Left forelimb (tissue), 1 donor: ENCODE data around the gene MRPS34.

ENCODE experiments used
- DNase-seq: peaks from one replicate; pipeline ENCODE4 v3.0.0-alpha.2; 2018; ENCODE audit warnings: low spot score

The MRPS34 gene

GRCh38 chr16:1769402-1770300, 3.3 kb downstream of the MRPS34 start:
- no peak for DNase-seq

DNA sequence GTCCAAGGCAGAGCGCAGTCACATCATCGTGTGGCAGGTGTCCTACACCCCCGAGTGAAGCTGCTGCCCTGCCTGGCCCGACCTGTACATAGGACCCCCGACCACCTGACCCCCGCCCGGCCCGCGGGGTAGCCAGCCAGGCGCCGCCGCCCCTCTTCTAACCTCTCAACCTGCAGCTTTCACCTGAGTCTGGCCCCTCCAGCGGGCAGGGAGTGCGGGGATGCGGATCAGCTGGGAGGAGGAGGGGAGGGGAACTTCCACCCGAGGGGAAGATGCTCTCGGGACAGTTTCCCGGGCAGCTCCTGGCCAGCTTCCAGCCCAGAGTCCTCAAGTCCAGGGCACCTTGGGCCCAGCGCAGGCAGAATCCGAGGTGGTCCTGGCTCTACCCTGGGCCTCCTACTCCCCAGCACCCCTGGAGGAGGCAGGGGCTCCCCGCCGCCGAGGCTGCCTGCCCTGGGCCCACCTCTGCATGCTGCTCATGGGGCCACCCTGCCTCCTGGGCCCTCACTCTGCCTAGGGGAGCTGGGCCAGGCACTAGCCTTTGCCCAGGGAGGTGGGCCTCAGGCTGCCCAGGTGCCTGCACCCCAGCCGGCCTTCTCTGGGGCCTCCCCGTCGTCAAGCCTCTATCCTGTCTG, 4.0 kb downstream of the MRPS34 start:
- DNase-seq, result no peak

DNA sequence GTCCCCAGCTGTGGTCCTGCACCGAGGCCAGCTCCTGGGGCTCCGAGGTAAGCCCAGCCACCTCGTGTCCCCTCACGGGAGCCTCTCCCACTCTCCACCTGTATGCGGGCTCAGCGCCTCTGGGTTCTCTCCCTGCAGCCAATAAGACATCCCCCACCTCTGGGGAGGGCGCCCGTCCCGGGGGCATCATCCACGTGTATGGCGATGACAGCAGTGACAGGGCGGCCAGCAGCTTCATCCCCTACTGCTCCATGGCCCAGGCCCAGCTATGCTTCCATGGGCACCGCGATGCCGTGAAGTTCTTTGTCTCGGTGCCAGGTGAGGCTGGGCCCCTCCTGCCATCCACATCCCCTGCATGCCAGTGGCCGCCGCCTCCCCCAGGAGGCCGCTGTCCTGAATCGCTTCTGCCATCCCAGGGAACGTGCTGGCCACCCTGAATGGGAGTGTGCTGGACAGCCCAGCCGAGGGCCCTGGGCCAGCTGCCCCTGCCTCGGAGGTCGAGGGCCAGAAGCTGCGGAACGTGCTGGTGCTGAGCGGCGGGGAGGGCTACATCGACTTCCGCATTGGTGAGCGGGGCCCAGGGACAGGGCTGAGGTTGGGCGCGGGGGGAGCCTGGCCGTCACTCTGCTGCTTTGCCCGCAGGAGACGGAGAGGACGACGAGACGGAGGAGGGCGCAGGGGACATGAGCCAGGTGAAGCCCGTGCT, 4.7 kb downstream of the MRPS34 start:
- DNase-seq, result no peak

DNA sequence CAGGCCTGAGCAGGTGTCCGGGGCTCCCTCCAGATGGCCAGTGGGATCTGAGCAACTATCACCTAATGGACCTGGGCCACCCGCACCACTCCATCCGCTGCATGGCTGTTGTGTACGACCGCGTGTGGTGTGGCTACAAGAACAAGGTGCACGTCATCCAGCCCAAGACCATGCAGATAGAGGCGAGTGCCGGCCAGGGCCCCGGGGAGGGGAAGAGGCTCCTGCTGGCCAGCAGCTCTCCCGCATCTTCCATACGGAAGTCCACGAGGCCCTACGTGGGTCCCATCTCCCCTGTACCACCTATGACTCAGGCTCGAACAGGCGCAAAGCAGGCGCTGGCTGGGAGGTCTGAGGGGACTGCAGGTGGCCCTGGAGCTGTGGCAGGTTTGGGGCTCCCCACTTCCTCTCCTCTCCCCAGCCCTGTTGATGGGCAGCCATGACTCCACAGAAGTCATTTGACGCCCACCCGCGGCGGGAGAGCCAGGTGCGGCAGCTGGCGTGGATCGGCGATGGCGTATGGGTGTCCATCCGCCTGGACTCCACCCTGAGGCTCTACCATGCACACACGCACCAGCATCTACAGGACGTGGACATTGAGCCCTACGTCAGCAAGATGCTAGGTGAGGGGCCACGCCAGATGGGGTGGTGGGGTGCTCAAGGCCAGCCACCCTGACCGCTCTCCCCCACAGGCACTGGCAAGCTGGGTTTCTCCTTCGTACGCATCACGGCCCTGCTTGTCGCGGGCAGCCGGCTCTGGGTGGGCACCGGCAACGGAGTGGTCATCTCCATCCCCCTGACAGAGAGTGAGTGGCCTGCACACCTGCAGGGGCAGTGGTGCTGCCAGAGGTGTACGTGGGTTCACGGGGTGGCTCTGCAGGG, 5.6 kb downstream of the MRPS34 start:
- DNase-seq, result no peak

DNA sequence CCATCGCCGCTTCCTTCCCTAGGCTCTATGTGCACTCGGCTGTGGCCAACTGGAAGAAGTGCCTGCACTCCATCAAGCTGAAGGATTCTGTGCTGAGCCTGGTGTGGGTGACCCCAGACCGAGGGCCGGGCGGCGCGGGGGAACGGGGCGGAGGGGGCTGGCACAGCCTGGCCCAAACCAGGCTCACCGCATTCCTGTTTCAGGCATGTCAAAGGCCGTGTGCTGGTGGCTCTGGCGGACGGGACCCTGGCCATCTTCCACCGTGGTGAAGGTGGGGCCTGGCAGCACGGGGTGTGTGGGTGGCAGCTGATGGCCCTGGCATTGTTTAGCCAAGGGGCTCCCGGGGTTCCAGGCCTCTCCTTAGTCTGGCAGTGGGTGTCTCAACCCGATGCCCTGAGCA, 6.2 kb downstream of the MRPS34 start:
- DNase-seq, result no peak

DNA sequence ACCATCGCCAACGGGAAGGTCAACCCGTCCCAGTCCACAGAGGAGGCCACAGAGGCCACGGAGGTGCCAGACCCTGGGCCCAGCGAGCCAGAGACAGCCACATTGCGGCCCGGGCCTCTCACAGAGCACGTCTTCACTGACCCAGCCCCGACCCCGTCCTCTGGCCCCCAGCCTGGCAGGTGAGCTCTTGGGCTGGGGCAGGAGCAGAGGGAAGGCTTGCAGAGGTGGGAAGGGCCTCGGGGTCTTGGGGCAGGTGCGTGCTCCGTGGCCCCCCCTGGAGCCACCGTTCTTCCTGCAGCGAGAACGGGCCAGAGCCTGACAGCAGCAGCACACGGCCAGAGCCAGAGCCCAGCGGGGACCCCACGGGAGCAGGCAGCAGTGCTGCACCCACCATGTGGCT, 6.7 kb downstream of the MRPS34 start:
- no peak for DNase-seq

GRCh38 chr16:1765826-1766225, 7.1 kb downstream of the MRPS34 start:
- no peak for DNase-seq

GRCh38 chr16:1764971-1765370, 8.0 kb downstream of the MRPS34 start:
- no peak for DNase-seq

DNA sequence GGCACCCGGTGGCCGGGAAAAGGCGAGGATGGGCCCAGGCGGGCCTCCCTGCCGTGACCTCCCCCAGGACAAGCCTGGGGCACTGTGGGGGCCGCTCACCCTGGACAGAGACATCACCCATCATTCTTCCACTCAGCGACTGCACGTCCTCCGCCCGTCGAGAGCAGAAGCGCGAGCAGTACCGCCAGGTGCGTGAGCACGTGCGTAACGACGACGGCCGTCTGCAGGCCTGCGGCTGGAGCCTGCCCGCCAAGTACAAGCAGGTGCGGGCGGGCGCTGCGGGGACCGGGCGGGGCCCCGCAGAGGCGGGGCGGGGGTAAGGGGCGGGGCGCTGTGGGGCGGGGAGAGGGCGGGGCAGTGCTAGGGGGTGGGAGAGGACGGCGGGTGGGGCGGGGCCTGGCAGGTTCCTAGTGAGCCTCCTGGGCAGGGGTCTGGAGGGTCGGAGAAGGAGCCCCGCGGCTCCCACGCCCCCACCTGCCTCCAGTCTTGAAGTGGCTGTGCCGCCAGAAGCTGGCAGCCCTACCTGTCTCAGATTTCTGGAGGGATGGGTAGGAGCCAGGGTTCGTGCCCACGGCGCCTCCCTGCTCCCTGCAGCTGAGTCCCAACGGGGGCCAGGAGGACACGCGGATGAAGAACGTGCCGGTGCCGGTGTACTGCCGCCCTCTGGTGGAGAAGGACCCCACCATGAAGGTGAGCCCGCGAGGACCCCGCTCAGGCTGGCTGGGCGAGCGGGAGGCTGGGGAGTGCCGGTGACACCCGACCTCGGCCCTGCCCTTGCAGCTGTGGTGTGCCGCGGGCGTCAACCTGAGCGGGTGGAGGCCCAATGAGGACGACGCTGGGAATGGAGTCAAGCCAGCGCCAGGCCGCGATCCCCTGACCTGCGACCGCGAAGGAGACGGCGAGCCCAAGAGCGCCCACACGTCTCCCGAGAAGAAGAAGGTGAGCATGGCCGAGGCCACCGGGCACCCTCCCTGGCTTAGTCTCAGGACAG, 9.1 kb downstream of the MRPS34 start:
- no peak for DNase-seq

- no peak for DNase-seq
These were observed 9.9 kb downstream of the MRPS34 start for GRCh38 chr16:1762879-1763520.

DNA sequence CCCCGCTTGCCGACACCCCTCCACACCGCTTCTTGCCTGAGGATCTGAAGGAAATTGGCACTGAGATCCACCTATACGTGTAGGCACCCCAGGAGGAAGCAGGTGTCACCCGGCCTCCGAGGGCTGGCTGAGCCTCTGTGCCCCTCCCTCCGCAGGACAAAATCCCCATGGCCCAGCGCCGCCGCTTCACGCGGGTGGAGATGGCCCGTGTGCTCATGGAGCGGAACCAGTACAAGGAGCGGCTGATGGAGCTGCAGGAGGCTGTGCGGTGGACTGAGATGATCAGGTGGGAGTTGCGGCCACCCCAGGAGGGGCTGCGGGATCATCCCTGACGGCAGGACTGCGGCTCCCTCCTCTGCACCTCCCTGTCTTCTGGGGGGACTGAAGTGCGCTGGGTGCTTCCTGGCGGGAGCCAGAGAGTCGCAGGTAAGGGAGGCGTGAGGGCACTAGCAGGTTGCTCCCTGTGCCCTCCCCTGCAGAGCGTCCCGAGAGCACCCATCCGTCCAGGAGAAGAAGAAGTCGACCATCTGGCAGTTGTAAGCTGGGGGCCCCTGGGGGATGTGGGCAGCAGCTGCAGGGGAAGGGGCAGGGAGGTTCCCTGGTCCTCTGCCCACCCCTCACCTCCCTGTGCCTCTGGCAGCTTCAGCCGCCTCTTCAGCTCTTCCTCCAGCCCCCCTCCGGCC, 10.6 kb downstream of the MRPS34 start:
- no peak for DNase-seq

DNA sequence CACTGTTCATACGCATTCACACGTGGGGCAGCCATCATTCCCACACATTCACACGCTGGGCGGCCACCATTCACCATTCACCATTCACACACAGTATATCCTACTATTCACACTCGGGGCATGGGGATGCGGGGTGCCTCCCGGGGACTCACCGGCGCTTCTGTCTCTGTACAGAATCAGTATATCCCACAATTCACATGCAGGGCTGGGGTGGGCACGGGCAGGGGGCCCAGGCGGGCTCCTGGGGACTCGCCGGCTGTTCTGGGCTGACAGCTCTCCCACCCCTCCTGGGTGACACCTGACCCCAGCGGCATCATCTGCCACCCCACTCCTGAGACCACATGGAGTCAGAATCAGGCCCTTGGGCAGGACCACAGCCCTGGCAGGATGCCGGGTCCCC, 11.2 kb downstream of the MRPS34 start:
- no peak for DNase-seq

DNA sequence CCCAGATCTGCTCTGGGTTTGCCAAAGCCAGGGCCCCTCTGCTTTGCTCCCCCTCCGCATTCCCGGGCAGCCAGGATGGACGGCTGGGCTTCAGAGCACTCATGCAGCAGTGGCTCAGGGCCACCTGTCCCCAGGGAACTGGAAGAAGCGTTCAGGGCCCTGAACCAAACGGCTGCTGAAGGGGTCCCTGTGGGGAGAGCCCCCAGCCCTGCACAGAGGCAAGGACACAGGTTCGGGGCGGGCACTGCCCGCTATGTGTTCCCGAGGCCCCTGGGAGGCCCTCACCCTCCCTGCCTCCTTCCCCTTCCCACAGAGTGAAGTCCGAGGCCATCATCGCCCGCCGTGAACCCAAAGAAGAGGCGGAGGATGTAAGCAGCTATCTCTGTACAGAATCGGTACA, 12.0 kb downstream of the MRPS34 start:
- DNase-seq, result no peak

- no peak for DNase-seq
These were observed 13.4 kb downstream of the MRPS34 start for GRCh38 chr16:1759511-1759910.

DNA sequence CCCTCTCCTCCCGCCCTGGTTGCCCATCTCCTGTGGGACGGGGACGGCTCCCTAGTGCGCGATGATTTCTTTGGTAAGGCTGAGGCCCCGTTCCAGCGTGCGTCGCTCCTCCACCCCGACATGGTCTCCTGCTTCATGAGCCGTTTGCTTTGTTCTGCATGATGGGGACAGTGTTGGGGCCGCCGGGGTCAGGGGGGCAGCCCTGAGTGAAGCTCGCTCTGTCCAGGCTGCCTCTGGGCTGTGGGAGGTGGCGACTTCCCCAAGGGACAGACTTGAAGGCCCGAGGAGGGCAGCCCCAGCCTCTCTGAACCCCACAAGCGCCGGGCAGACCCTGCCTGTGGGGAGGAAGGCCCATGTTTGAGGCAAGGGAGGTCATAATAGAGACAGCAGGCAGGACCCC, 14.0 kb downstream of the MRPS34 start:
- no peak for DNase-seq

GRCh38 chr16:1757714-1758461, 15.0 kb downstream of the MRPS34 start:
- DNase-seq, result no peak

DNA sequence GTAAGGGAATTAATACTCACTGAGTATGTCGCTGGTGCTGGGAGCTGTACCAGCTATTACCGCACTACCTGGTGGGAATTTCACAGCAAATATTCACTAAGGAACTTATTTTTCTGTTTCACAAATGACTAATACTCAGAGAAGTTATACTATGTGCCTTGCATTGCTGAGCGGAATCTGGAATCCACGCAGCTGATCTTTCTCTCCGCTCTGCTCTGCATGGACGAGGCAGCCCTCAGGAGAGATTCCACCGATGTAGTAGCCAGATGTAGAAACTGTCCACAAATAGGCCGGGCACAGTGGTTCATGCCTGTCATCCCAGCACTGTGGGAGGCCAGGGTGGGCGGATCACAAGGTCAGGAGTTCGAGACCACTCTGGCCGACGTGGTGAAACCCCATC, 18.7 kb downstream of the MRPS34 start:
- DNase-seq, result no peak

DNA sequence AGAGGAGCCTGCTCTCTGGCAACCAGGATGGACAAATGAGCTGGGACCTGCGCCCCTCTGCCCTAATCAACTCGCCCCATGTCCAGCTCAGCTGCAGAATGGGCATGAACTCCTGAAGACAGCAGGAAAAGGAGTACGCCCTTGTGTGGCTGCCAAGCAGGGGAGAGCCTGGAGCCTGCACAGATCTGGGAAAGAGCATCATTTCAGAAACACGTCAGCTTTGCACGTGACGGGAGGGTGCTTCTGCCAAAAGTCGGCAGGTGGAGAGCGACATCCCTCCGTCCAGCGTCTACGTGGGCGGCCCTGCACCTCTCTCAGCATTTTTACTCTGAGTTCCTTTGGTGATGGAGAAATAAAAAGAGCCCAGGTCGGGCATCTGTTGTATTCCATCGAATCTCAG, 20.1 kb downstream of the MRPS34 start:
- DNase-seq, result no peak

DNA sequence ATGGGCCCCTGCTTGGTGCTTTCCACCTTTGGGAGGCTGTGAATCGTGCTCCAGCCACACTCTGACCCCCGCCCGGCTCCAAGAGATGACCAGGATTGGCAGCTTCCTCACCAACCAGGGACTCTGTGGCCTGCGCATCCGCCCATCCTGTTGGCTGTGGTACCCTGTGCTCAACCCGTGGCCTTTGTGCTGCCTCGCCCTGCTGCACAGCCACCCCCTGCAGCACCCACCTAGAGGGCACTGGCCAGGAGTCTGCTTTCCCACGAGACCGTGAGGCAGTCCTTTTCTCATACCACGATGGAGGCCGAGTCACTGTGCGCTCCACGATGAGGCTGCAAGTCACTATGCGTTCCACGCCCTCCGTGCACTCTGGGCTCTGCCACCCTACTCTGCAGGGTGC, 21.0 kb downstream of the MRPS34 start:
- DNase-seq, result no peak
